GM21619 (cell line): ENCODE data around the gene TBX3.

Source experiments
- ATAC-seq: cut with Tn5 transposase; IDR thresholded peaks from one replicate; pipeline ENCODE4 v1.9.1; 2021; ENCODE audit not compliant: unreplicated experiment

TBX3 gene

GRCh38 chr12:114697243-114697716 is 13.3 kb upstream of the TBX3 start:
- no peak for ATAC-seq

GRCh38 chr12:114696443-114697242 is 12.7 kb upstream of the TBX3 start:
- no peak for ATAC-seq

GRCh38 chr12:114695305-114695592 is 11.3 kb upstream of the TBX3 start:
- ATAC-seq = no peak

- no peak for ATAC-seq
Observed at GRCh38 chr12:114694436-114695304, 10.7 kb upstream of the TBX3 start.

- no peak for ATAC-seq
Observed at GRCh38 chr12:114693532-114693931, 9.6 kb upstream of the TBX3 start.

GRCh38 chr12:114693059-114693531 is 9.1 kb upstream of the TBX3 start:
- no peak for ATAC-seq

- ATAC-seq = no peak
Observed at GRCh38 chr12:114692186-114693058, 8.4 kb upstream of the TBX3 start.

- ATAC-seq = no peak
Observed at GRCh38 chr12:114691763-114692185, 7.8 kb upstream of the TBX3 start.

- ATAC-seq = no peak
Observed at GRCh38 chr12:114691196-114691595, 7.2 kb upstream of the TBX3 start.

- no peak for ATAC-seq
Observed at GRCh38 chr12:114690267-114691135, 6.5 kb upstream of the TBX3 start.

- no peak for ATAC-seq
Observed at GRCh38 chr12:114689075-114689994, 5.4 kb upstream of the TBX3 start.

GRCh38 chr12:114688256-114688845 is 4.4 kb upstream of the TBX3 start:
- no peak for ATAC-seq

- ATAC-seq = no peak
Observed at GRCh38 chr12:114687802-114688201, 3.8 kb upstream of the TBX3 start.

GRCh38 chr12:114686773-114687500 is 3.0 kb upstream of the TBX3 start:
- ATAC-seq = no peak

GRCh38 chr12:114686426-114686772 is 2.4 kb upstream of the TBX3 start:
- no peak for ATAC-seq

- no peak for ATAC-seq
Observed at GRCh38 chr12:114685869-114686268, 1.9 kb upstream of the TBX3 start.

GRCh38 chr12:114685320-114685781 is 1.4 kb upstream of the TBX3 start:
- no peak for ATAC-seq

- no peak for ATAC-seq
Observed at GRCh38 chr12:114684870-114685273, 897 bp upstream of the TBX3 start.
